NCI-H526 treated with DMSO at 0.1 percent for 48 hours (cell line): ENCODE results near the gene RAI1.
"Not testable (repeated sequence)": the region's sequence is repeated elsewhere in the genome, so short reads cannot be mapped to it uniquely, and the experiment has no call there.

Experiments used
- DNase-seq: peaks from one replicate; lab custom pipeline; 2025; lab: John Stamatoyannopoulos, UW

The RAI1 gene

DNA sequence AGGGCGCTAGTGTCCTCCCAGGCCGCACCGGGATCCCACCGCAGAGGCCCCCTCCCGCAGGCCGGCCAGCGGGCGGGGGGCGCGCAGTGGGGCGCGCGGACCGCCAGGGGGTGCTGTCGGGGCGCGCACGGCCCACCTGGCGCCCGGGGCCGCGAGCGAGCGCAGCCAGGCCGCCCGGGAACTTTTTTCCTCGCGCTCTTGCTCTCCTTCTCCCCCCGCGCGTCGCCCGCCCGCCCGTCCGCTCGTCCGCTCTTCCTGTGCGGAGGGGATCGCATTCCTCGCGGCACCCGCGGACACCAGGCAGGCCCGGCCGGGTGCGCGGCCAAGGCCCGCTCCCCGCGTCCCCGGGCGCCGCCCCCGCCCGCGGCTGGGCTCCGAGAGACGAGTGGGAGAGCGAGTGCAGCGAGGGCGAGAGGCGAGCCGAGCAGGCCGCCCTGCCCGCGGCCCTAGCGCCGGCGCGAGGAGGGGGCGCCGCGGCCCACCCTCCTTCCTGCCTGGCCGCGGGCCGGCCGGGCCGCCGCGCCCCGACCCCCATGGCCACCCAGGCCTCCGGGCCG lies at the start of gene RAI1:
Gene RAI1 (plus strand): TSS at position 272 of the 557 bp plus-strand sequence. CDS start 111,491 bp downstream, outside the sequence.
- DNase-seq = peak; percentile 63

- DNase-seq = not testable (repeated sequence)
These were observed 48.6 kb upstream of the RAI1 start for GRCh38 chr17:17632690-17633089.

DNA sequence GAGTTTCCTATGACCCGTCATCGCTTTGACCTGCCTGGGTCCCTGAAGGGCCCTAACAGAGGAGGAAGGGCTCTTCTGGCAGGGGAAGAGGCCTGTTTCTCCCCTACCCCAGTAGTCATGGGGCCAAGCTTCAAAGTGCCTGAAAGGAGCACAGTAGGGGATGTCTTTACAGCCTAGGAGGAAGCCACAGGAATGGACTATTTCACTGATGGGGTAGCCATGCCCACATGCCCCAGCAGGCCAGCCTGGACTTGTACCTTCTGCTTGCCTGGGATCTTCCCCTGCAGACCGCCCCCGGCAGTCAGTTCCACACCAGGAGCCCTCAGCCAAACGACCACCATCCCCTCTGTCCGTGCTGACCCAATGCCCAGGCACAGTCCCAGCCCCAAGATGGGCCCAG lies 47.9 kb upstream of the RAI1 start:
- no peak for DNase-seq

DNA sequence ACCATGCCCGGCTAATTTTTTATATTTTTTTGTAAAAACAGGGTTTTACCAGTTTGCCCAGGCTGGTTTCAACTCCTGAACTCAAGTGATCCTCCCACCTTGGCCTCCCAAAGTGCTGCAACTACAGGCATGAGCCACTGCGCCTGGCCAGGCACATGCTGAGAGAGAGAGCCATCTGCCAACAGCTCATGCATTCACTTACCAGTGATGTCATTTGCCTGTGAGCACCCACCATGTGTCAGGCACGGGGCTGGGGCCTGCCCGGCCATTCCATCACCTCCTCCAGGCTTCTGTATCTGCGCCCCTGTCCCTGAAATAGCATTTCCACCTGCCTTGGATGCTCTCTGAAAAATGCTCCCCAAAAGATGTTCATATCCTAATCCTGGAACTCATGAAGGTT lies 46.1 kb upstream of the RAI1 start:
- DNase-seq = no peak

DNA sequence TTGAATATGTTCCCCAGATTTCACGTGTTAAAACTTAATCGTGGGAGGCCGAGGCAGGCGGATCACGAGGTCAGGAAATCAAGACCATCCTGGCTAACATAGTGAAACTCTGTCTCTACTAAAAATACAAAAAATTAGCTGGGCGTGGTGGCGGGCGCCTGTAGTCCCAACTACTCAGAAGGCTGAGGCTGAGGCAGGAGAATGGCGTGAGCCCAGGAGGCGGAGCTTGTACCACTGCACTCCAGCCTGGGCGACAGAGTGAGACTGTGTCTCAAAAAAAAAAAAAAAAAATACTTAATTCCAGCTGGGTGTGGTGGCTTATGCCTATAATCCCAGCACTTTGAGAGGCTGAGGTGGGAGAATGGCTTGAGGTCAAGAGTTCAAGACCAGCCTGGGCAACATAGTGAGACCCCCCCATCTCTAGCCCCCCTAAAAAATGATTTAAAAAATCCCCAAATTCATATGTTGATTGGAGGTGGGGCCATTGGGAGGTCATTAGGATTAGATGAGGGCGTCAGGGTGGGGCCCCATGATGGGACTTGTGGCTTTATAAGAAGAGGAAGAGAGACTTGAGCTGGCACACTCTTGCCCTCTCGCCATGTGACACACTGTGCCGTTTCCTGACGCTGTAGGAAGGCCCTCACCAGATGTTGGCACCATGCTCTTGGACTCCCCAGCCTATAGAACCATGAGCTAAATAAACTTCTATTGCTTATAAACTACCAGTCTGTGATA lies 45.6 kb upstream of the RAI1 start:
- DNase-seq = not testable (repeated sequence)

- DNase-seq = no peak
These were observed 44.9 kb upstream of the RAI1 start for GRCh38 chr17:17636272-17636885.

DNA sequence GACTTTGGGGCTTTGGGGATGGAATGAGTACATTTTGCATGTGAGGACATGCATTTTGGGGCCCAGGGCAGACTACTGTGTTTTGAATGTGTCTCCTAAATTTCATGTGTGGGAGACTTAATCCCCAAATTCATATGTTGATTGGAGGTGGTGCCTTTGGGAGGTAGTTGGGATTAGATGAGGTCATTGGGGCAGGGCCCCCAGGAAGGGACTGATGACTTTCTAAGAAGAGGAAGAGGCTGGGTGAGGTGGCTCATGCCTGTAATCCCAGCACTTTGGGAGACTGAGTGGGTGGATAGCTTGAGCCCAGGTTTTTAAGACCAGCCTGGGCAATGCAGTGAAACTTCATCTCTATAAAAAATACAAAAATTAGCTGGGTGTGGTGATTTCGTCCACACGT lies 42.8 kb upstream of the RAI1 start:
- no peak for DNase-seq

- not testable (repeated sequence) for DNase-seq
These were observed 41.5 kb upstream of the RAI1 start for GRCh38 chr17:17639661-17640270.

DNA sequence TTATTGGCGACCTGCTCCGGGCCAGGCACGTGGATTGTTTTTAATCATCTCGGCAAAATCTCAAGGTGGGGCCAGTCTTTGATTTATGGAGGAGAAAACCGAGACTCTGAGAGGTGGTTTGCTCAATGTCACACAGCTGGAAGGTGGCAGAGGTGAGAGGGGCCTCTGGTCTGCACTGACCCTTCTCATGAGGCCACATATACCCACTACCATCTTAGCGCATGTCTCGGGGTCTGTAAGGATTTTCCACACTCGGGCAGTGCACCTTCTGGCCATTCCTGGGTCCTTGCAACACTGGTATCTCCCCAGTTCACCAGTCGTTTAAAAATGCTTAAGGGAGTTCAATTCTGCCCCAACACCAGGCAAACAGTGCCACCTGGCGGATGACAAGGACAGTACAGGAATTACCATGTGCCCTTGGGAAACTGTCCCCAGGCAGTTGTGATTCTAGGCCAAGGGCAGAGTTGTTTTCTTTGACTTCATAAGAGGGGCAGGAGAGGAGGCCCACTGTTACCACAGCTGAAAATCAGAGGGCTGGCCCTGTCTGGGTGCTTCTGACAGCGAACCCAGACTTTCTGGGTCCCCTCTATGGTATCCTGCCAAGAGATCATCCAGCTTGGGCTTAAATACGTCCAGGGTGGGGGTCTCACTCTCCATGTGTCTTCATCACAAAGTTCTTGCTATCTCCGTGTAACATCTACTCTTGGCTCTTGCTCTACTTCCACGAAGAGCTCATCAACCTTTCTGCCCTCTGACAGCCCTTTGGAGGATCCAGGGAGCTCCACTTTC lies 39.4 kb upstream of the RAI1 start:
- DNase-seq = peak; percentile 18

GRCh38 chr17:17645148-17645547 lies 36.1 kb upstream of the RAI1 start:
- DNase-seq = not testable (repeated sequence)

GRCh38 chr17:17645961-17646360 lies 35.3 kb upstream of the RAI1 start:
- no peak for DNase-seq

- no peak for DNase-seq
These were observed 33.6 kb upstream of the RAI1 start for GRCh38 chr17:17647524-17648178.

- no peak for DNase-seq
These were observed 32.5 kb upstream of the RAI1 start for GRCh38 chr17:17648762-17649161.

DNA sequence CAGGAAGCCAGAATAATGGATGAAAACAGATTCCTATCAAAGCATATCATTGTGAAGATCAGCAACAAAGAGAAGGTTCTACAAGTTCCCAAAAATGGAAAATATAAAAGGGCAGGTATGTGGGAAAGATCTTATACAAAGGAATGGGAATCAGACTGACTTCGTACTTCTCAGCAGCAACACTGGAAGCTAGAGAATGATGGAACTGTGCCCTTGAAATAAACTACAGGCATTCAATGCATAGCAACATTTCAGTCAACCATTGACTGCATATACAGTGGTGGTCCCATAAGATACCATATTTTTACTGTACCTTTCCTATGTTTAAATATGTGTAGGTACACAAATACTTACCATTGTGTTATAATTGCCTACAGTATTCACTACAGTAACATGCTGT lies 30.3 kb upstream of the RAI1 start:
- DNase-seq = no peak

- DNase-seq = no peak
These were observed 27.9 kb upstream of the RAI1 start for GRCh38 chr17:17653343-17653742.

DNA sequence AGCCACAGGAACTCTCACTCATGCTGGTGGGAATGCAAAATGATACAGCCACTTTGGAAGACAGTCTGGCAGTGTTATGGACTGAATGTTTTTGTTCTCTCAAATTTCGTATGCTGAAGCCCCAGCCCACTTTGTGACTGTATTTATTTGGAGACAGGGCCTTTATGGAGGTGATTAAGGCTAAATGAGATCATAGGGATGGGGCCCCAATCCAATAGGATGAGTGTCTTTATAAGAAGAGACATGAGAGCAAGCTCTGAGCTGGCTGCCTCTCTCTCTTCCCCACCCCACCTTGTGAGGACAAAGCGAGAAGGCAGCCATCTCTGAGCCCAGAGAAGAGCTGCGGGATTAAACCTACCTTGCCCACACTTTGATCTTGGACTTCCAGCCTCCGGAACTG lies 21.9 kb upstream of the RAI1 start:
- no peak for DNase-seq

DNA sequence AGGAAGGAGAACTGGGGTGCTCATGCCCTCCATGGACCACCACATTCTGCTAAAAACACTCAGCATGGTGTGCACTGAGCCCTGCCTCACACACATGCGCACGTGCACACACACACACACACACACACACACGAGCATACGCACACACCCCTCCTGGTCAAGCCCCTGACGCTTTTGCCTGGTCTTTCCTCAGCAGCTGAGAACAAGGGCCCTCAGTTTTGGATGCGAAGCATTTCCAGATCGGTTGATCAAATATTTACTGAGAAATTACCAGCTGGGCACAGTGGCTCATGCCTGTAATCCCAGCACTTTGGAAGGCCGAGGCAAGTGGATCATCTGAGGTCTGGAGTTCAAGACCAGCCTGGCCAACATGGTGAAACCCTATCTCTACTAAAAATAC lies 20.1 kb upstream of the RAI1 start:
- no peak for DNase-seq

- no peak for DNase-seq
These were observed 19.3 kb upstream of the RAI1 start for GRCh38 chr17:17661834-17662385.

GRCh38 chr17:17663160-17664063 lies 17.8 kb upstream of the RAI1 start:
- DNase-seq = no peak

DNA sequence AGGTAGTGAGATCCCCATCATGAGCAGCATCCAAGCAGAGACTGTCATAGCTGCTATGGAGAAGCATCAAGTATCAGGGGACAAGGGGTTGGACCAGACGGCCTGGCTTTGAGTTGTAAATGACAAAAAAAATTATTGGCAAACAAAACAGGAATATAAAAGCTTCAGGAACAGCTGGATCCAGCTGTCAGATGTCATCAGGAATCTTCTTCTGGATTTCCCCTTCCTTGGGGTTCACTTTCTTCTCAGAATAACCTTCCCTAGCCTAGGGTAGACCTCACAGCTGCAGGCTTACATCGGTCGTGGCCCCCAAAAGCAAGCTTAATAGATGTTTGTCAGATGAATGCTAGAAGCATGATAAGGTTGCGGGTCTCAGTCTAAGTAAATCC lies 17.2 kb upstream of the RAI1 start:
- no peak for DNase-seq
